ENCODE results near the gene HAND2. TPM values are rescaled to one million over a fixed set of nuclear protein-coding genes. Genes with fewer than 3 reads are reported as not detected.
A peak's percentile ranks its signal among the peaks of the same experiment; 100 is the strongest.

The HAND2 gene
- total RNA-seq, 6 experiments from 2014 or later: 0.35 to 3.7 (median 0.51) TPM

DNA sequence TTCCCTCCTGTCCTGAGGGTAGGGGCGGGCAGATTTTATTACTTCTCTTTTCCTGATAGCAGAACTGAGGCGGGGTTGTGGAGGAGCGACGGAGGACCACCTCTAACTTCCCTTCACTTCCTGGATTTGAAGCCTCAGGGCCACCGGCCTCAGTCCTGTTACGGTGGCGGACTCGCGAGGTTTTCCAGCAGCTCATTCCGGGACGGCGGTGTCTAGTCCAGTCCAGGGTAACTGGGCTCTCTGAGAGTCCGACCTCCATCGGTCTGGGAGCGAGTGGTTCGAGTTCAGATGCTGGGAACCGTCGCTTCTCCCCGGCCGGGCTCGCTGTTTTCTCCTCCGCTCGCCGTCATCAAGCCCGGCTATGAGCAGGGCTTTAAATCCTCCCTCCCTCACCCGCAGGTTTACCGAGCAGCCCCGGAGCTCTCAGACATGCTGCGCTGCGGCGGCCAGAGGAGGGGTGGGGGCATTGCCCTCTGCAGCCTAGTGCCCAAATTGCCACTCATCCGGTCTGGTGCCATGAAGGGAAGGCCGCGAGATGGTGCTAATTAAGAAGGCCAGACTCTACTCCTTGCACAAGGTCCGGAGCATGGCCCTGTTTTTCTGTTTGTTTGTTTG, 23.3 kb downstream of the HAND2 start:
- Mint-ChIP-seq H3K4me1 (ENCODE audit: low read depth) (no peaks in the 10 kb centered on the region; the same call in 1 of the 2 replicates), H3K4me3 (no peak overlapping the region), H3K27me3 (ENCODE audit: insufficient read depth) (peaks cover 31% of the 10 kb centered on the region), H3K9me3 (no peaks in the 10 kb centered on the region), H3K36me3 (ENCODE audit: low read depth) (no peaks in the 10 kb centered on the region), H3K27ac (no peak overlapping the region)
- TF ChIP-seq, protein P1, sequence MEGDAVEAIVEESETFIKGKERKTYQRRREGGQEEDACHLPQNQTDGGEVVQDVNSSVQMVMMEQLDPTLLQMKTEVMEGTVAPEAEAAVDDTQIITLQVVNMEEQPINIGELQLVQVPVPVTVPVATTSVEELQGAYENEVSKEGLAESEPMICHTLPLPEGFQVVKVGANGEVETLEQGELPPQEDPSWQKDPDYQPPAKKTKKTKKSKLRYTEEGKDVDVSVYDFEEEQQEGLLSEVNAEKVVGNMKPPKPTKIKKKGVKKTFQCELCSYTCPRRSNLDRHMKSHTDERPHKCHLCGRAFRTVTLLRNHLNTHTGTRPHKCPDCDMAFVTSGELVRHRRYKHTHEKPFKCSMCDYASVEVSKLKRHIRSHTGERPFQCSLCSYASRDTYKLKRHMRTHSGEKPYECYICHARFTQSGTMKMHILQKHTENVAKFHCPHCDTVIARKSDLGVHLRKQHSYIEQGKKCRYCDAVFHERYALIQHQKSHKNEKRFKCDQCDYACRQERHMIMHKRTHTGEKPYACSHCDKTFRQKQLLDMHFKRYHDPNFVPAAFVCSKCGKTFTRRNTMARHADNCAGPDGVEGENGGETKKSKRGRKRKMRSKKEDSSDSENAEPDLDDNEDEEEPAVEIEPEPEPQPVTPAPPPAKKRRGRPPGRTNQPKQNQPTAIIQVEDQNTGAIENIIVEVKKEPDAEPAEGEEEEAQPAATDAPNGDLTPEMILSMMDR (IDR thresholded peaks at IDR 0.05): no peak
- DNase-seq: no peak

DNA sequence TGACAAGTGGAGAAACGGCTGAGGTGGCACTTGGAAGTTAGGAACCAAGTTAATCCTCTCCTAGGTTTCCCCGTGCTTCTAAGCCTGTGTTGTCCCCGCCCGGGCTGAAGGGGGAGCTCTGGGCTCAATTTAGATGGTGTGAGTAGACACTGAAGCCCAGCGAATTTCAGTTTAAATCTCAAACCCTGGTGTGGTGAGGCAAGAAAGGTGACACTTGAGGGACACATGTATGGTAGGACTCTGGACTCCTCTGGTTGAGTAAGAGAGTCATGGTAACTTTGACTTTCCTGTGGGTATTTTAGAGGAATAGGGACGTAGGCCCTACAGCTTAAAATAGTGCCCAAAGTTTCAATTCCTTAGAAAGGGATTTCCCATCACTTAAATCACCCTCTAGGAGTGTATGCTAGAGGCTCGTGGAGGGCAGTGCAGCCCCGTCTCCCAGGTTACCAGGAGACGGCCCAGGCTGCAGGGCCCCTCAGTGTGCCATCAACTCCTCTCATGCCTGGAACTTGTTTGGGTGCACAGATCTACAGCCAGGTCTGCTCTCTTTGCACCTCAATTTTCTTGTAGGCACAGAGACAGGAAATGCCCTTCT, 24.0 kb downstream of the HAND2 start:
- H3K4me3 Mint-ChIP-seq: no peak overlapping the region
- peak; percentile 39 for DNase-seq
- no peaks in the 10 kb centered on the region for H3K36me3 Mint-ChIP-seq (ENCODE audit: low read depth)
- H3K27me3 Mint-ChIP-seq (ENCODE audit: insufficient read depth): peaks cover 31% of the 10 kb centered on the region
- no peak overlapping the region for H3K27ac Mint-ChIP-seq
- TF ChIP-seq, protein P1 (IDR thresholded peaks at IDR 0.05): peak; percentile 82
- no peaks in the 10 kb centered on the region for H3K9me3 Mint-ChIP-seq
- H3K4me1 Mint-ChIP-seq (ENCODE audit: low read depth): no peaks in the 10 kb centered on the region; the same call in 1 of the 2 replicates

DNA sequence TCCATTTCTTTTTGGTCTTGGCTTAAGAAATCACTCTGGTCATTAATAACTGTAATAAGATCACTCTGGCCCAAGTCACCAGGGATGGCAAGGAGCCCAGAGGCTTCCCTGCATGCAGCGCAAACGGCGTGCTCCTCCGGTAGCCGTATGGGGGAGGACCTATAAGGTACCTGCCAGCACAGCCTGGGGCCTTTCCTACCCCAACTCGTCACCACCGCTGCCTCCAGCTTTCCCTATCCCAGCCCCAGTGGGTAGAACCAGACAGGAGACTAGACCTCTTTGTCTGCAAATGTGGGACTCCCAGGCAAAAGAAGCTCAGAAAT, 25.9 kb downstream of the HAND2 start:
- H3K4me3 Mint-ChIP-seq: no peak overlapping the region
- H3K27ac Mint-ChIP-seq: no peak overlapping the region
- H3K36me3 Mint-ChIP-seq (ENCODE audit: low read depth): no peaks in the 10 kb centered on the region
- TF ChIP-seq, protein P1 (IDR thresholded peaks at IDR 0.05): no peak
- H3K27me3 Mint-ChIP-seq (ENCODE audit: insufficient read depth): peaks cover 29% of the 10 kb centered on the region
- peaks cover 3% of the 10 kb centered on the region; the same call in 1 of the 2 replicates for H3K9me3 Mint-ChIP-seq
- H3K4me1 Mint-ChIP-seq (ENCODE audit: low read depth): no peaks in the 10 kb centered on the region; the same call in 1 of the 2 replicates
- no peak for DNase-seq

DNA sequence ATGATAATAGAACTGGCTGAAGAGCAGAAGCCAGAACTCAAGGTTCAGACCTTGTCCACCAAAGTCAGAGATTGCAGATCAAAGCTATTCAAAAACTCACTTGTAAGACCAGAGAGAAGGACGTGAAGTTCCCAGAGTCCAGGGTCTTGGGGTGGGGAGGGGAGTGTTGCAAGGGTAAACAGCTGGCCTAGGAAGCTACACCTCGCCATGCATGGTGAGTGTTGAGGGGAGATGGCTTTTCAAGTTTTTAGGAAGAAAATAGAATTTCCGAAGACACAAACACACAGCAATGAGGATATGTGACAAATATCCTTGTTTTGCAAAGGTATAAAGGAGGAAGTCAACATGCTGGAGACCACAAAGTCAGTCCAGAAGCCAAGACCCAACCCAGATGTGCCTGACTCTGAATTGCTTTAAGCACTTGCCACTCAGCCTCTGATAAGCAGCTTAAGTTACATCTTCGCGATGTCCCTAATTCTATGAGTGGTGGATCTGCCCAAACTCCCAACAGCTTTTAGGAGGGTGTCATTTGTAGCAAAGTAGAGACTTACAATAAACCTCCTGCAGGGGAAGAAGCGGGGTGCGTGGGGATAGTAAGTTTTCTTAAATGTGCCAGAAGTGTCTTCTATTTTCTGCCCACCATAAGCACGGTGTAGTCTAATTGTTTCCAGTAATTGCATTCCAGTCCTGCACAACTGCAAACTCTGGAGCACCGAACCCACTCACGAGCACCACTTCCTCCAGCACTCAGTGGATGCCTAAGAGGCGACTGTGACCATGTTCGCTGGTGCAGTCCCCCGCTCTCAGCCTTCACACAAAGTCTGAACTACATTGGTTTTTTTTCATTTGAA, 26.5 kb downstream of the HAND2 start:
- no peak overlapping the region for H3K4me3 Mint-ChIP-seq
- peaks cover 3% of the 10 kb centered on the region; the same call in 1 of the 2 replicates for H3K9me3 Mint-ChIP-seq
- H3K36me3 Mint-ChIP-seq (ENCODE audit: low read depth): no peaks in the 10 kb centered on the region
- H3K27ac Mint-ChIP-seq: no peak overlapping the region
- H3K27me3 Mint-ChIP-seq (ENCODE audit: insufficient read depth): peaks cover 26% of the 10 kb centered on the region
- TF ChIP-seq, protein P1 (IDR thresholded peaks at IDR 0.05): no peak
- H3K4me1 Mint-ChIP-seq (ENCODE audit: low read depth): no peaks in the 10 kb centered on the region; the same call in 1 of the 2 replicates
- no peak for DNase-seq

DNA sequence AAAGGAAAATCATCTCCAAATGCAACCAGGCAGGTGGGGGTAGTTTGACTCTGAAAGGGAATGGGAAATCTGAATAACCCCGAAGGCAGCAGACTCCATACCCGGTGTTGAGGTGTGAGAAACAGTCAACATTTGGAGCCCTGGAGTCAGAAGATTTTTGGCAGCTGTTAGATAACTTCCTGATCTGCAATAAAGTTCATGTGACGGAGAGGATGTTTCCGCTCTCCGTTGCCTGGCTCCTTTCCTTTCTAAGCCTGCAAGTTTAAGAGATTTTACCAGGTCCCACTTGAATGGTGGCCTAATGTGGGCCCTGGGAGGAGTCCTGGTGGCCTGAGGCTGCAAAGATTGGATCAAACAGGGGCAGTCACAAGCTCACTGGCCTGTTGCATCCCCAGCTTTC, 27.7 kb downstream of the HAND2 start:
- no peak overlapping the region for H3K27ac Mint-ChIP-seq
- no peak overlapping the region for H3K4me3 Mint-ChIP-seq
- DNase-seq: no peak
- H3K9me3 Mint-ChIP-seq: peaks cover 3% of the 10 kb centered on the region; the same call in 1 of the 2 replicates
- peaks cover 20% of the 10 kb centered on the region for H3K27me3 Mint-ChIP-seq (ENCODE audit: insufficient read depth)
- TF ChIP-seq, protein P1 (IDR thresholded peaks at IDR 0.05): no peak
- H3K36me3 Mint-ChIP-seq (ENCODE audit: low read depth): no peaks in the 10 kb centered on the region
- no peaks in the 10 kb centered on the region; the same call in 1 of the 2 replicates for H3K4me1 Mint-ChIP-seq (ENCODE audit: low read depth)
